Epithelial cell of prostate (primary cell): ENCODE measurements around the gene TYRO3.

Source experiments
- DNase-seq: peaks from one replicate; pipeline ENCODE4 v3.0.0-alpha.2; 2011; ENCODE audit warnings: low read depth, low spot score
- H3K27ac ChIP-seq: fragments of 450-650 bp; 2 replicates; pipeline ENCODE4 v1.5.1; 2017; ENCODE audit warnings: mild to moderate bottlenecking

Gene TYRO3

GRCh38 chr15:41596972-41597371 lies 38.0 kb downstream of the TYRO3 start:
- no peak for DNase-seq
- H3K27ac ChIP-seq = no peak overlapping the region

- no peak for DNase-seq
- no peak overlapping the region for H3K27ac ChIP-seq
These were observed 38.8 kb downstream of the TYRO3 start for GRCh38 chr15:41597787-41598186.

- DNase-seq = no peak
- H3K27ac ChIP-seq = no peak overlapping the region
These were observed 40.0 kb downstream of the TYRO3 start for GRCh38 chr15:41599061-41599460.

DNA sequence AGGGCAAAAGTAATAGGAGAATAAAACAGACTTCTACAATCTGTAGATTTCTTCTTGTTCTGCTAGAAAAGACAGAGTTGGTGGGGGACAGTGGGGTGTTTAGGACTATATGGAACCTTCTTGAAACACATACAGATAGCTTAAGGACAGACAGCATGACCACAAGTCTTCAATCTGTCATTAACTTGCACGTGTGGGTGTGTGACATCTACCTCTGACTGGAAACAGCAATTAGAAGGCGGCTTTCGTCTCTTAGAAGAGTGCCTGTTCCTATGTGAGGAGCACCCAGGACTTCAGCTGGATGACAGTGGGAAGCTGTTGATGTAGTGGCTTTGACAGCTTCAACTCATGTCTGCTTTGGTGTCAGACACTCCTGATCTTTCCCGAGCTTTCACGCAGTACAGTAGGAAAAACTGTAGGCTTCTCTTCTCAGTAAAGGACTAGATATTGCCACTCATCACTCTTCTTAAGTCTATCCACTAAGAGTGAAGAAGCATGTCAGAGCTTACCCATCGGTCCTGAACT lies 44.5 kb downstream of the TYRO3 start:
- H3K27ac ChIP-seq = no peak overlapping the region

DNA sequence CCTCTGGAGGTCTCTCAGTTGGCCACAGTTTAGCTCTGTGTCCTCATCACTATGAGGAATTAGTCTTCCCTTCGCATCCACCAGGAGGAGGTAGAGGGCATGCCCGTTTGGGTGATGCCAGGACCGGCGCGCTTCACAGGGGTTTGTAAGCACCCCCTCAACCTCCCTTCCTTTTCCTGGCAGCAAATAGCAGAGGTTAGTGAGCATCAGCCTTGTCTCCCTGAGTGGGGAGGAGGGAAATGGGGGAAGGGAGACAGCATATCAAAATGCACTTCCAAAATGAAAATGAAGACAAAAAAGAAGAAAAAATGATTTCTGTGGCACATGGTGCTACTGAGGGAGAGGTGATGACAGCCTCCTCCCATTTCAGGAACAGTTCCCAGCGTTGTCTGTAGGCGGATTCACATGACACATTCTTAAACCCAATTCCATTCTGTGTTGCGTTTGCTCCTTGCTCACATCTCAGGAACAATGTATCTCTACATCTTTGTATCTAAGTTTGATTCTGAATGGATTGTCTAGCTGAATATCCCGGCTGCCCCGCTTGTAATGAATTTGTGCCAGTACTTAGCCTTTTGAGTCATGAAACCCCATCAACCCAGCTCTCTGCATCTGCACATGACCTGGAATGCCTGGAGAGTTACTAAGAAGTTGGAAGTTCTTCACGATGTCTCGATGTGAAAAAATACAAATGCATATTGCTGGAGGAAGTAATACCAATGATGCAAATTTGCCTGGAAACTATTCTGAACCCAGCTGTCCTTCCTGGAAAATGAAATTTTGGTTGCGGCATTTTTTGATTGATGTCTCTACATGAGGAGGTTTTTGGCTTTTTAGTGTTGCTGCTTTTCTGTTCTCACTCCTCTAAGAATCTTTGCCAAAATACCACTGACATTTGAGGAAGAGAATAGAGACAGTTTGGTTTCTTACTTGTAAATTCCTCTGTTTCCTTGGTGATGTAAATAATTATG lies 45.2 kb downstream of the TYRO3 start:
- no peak for DNase-seq
- peak overlapping the region; percentile 12 for H3K27ac ChIP-seq

More for the DNA sequence above, 44.5 kb downstream of the TYRO3 start:
- DNase-seq = no peak

DNA sequence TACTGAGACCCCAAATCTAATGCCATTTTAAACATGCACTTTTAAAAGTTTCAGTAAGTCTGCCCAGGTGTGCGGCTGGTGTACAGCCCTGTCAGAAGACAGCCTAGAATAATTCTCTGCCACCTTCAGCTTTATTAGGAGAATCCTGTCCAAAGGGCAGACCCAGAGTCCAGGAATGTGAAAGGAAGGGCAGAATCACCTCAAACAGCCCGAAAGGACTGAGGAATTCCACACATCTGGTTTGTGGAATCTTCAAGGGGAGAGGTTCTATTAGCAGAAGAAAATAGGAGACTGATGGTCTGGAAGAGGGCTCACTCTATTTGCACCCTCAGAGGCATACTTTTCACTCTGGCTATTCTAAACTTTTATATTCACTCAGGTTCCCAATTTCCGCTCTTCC lies 46.6 kb downstream of the TYRO3 start:
- H3K27ac ChIP-seq = no peak overlapping the region
- no peak for DNase-seq

- DNase-seq = no peak
- H3K27ac ChIP-seq = no peak overlapping the region
These were observed 48.0 kb downstream of the TYRO3 start for GRCh38 chr15:41606997-41607396.

GRCh38 chr15:41609123-41609522 lies 50.1 kb downstream of the TYRO3 start:
- no peak overlapping the region for H3K27ac ChIP-seq
- no peak for DNase-seq

- DNase-seq = no peak
- H3K27ac ChIP-seq = peak overlapping the region; percentile 37
These were observed 51.0 kb downstream of the TYRO3 start for GRCh38 chr15:41610048-41610447.

DNA sequence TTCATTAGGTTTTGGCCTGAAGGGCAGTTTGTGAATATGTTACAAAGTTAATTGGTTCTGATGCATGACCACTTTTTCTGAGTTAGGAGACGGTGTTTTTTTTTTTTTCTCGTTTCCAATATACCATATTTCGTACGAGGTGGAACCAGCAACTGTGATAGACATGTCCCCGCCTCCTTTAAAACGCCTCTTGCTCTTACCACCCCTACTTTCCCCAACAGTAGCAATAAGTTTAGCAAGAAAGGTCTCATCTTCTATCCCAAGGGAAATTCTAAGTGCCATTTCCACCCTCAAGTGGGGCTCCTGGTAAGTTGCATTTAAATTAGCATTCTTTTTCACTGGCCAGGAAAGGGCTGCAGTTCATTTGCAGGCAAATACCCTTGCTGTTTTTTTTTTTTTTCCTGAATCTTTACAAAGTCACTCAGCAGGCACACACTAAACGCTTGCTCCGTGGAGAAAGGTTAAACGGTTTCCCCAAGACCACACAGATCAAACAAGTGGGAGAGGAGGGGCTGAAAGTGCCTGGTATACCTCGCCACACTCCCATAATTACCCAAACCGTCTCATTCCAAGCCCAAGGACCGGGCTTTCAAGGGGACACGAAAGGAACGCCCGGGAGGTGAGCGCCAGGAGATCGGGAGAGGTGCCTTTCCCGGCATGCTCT lies 61.7 kb downstream of the TYRO3 start:
- DNase-seq = no peak
- H3K27ac ChIP-seq = peak overlapping the region; percentile 14

GRCh38 chr15:41621200-41622193 lies 62.5 kb downstream of the TYRO3 start:
- peak overlapping the region; percentile 14 for H3K27ac ChIP-seq

GRCh38 chr15:41622901-41623300 lies 63.9 kb downstream of the TYRO3 start:
- no peak for DNase-seq

More at GRCh38 chr15:41621200-41622193, 62.5 kb downstream of the TYRO3 start:
- DNase-seq = no peak

GRCh38 chr15:41627203-41627602 lies 68.2 kb downstream of the TYRO3 start:
- DNase-seq = no peak
- no peak overlapping the region for H3K27ac ChIP-seq

More at GRCh38 chr15:41622901-41623300, 63.9 kb downstream of the TYRO3 start:
- H3K27ac ChIP-seq = no peak overlapping the region

GRCh38 chr15:41629463-41629862 lies 70.5 kb downstream of the TYRO3 start:
- no peak for DNase-seq
- no peak overlapping the region for H3K27ac ChIP-seq

DNA sequence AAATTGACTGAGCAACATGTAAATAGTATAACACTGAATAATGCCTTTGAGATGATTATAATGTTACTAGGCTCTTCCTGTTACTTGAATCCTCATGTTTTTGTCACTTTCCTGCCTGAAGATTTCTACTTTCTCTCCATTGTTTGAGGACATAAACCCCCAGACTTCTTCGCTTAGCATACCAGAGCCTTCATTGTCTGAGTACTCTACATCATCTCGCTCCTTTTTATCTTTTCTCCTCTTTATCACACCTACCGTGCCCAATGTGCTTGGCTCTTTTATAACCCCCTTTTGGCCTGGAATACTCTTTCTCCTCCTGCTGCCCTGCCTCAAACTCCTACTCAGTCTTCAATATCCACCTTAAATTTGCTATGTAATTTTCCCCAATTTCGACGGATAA lies 70.9 kb downstream of the TYRO3 start:
- DNase-seq = no peak
- H3K27ac ChIP-seq = no peak overlapping the region

- DNase-seq = no peak
- no peak overlapping the region for H3K27ac ChIP-seq
These were observed 71.7 kb downstream of the TYRO3 start for GRCh38 chr15:41630616-41631217.

DNA sequence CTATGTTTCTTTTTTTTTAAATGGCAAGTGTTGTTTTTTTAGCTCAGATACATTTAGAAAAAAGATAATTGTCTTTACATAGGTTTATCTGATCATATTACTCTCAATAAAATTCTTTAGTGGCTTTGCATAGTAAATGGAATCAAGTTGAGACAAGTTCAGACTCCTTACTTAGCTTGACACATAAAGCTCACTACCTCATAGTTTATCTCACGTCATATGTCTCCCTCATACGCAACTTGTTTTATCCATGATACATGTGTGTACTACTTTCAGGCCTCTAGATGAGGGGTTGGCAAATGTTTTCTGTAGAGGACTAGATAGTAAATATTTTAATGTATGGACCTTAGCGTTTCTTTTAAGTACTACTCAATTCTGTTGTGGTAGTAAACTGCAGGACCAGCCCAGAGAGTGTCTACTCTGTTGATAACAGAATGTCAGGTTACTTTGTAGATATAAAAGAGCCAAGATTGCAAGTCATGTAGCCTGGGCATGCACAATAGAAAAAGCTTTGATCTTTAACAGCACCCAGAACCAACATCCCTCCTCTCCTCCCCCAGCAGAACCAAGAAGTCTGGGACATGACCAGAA lies 73.0 kb downstream of the TYRO3 start:
- DNase-seq = peak; percentile 50
- H3K27ac ChIP-seq = no peak overlapping the region
